NK-92 treated with Interleukin-12 subunit alpha and Interleukin-12 subunit beta, amount 100 ng/mL, for 24 hours (cell line): ENCODE data around the gene DOCK3.
A peak's percentile ranks its signal among the peaks of the same experiment; 100 is the strongest.
"Not testable (repeated sequence)": the region's sequence is repeated elsewhere in the genome, so short reads cannot be mapped to it uniquely, and the experiment has no call there.

Experiments used
- DNase-seq: peaks from one replicate; lab custom pipeline; 2025; lab: John Stamatoyannopoulos, UW

DOCK3 gene

DNA sequence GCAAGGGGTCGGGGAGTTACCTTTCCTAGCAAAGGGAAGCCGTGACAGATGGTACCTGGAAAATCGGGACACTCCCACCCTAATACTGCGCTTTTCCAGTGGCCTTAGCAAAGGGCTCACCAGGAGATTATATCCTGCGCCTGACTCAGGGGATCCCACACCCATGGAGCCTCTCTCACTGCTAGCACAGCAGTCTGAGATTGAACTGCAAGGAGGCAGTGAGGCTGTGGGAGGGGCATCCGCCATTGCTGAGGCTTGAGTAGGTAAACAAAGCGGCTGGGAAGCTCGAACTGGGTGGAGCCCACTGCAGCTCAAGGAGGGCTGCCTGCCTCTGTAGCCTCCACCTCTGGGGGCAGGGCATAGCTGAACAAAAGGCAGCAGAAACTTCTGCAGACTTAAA is 693.5 kb downstream of the DOCK3 start:
- not testable (repeated sequence) for DNase-seq

DNA sequence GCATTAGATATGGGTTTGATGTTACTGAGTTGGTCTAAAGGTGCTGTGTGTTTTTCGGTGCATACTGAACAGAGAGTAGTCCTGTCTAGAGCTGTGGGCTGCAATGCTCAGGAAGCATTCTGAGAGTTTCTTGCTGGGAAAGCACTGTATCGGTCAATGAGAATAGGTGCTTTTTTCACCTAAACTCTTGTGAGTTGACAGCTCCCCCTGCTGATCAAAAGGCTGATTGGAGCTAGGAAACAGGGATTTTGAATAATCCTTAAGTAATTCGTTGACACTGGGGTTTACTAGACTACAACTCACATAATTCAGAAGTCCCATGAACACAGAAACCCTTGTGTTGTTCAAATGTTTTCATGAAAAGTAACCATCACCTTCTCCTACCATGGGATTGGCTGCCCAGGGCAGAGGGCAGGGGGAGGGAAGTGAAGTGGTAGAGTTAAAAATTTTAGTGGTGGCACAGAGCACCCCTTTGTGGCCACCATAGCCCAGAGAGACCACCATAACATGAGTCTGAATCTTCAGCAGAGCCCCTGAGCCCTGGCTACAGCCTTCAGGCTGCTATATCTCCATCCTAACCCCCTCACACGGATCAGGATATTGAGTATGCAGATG is 697.3 kb downstream of the DOCK3 start:
- DNase-seq: no peak

DNA sequence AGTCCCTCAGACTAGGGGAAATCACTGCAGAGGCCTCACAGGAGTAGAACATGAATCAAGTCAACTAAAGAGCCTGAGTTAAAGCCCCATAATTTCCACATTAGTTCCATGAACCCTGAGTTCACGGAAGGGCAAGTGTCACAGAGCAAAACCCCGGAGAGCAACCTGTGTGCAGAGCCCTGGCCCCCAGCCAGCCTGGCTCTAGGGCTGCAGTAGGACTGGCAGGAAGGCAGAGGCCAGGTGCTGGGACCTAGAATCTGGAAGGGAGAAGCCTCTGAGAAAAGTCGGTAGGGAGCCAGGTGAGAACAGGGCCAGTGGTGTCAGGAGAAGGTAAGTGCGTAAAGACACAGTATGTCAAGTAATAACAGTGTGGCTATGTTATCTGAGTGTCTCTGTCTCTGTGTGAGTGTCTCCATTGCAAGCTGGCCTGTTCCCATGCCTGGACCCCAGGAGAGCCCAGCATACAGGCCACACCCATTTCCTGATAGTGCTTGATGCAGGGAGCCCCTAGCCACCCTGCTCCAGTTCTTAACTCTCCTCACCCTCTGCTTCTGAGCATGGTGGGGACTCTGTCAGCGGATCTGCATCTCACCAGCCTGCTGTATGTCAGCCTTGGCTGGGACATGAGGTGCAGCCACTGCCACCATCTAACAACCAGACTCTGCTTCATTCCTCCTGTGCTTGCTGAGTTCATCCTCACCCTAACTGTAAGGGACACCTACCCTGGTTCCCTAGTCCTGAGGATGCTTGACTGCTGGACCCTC is 699.1 kb downstream of the DOCK3 start:
- no peak for DNase-seq

DNA sequence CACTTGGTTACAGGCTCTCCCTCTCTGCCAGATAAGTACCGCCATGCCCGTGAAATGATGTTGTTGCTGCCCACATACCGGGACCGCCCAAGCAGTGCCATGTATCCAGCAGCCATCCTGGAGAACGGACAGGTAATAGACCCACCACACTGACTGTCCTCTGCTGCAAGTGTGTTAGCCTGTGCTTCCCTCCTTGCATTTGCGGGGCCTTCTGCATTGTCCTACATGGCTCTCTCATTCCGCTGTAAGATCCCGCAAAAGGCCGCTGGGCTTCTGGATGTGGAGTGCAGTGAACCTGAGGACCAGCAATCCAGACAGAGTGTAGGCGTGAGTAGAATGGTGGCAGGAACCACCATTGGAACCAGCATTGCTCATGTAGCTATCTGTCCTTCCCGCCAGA is 699.7 kb downstream of the DOCK3 start:
- no peak for DNase-seq

DNA sequence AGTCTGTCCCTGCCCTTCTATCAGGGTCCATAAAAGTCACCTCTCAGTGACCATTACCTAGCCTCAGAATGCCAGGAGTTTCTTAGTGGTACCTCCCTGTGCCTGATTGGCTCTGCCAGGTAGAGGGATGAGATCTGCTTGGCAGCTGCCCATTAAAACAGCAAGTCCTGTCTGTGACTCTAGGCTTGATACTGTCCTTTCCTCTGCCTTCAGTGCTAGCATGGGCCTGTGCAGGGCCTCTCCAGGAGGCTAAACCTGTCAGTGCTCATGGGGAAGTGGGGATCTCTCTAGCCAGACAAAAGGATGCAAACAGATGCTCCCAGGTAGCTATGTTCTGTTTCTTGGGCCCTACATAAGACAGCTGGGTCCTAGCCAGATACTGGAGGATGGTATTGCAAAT is 700.4 kb downstream of the DOCK3 start:
- DNase-seq: no peak

DNA sequence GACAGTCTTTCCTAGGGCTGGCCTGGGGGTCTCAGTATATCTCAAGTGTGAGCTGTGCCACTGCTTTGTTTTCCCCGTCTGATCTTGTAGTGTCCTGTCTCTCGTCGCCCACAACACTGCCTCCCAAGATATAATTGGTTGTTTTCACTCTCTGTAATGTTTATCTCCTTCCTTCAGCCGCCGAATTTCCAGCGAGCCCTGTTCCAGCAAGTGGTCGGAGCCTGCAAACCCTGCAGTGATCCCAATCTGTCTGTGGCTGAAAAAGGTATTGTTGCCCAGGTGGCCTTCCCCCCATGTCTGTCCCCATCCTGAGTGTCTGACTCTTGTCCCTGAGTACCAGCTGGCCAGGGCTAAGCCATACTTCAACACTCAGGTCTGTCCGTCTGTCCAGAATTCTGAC is 700.8 kb downstream of the DOCK3 start:
- no peak for DNase-seq

DNA sequence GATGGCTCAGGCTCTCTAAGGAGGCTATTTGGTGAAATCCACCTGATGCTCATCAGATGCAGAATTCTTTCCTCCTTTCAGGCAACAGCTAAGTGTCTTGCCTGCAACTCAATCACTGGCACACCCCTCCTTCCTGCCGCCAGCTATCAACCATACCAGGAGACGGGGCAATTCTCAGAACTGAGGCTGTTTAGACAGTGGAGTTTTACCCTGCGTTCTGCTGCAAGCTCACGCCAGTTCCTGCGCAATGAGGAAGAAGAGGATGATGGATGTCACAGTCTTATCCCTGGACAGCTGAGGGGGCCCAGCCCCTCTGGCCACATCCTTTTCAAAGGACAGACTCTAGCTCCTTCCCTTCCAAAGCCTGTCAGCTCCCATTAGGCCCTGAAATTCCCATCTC is 703.3 kb downstream of the DOCK3 start:
- DNase-seq: no peak

DNA sequence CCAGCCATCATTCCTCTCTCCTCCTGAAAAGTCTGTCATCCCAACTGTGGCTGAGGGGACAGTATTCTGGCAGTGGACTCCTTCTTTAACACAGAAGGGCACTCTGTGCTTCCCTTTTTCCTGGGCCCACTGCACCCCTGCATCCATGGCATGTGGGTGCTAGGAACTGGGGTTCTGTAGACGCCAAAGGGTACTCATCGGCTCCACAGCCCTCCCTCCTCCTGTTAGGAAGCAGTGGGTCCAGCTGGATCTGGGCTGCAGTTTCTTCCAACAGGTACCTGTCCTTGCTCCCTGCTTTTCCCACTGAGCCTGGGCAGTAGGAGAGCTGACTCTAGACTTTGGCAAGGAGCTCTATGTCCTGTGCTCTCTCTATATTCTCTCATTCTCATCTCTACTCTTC is 704.0 kb downstream of the DOCK3 start:
- no peak for DNase-seq

DNA sequence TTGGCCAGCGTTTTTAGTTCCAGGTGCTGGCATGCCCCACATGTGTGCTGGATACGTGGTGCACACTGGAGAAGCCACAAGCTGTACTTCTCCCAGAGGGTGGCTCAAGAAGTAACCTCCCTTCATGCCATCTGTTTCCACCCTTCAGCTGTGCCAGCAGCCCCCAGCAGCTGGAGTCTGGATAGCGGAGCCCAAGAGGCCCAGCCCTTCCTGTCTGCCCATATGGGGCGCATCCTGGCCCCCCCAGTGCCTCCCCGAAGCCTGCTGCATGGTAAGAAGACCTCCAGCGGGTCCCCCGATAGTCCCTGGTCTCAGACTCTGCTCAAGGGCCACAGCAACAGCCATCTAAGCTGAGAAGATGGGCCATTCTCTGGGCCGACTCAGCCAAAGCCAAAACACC is 704.6 kb downstream of the DOCK3 start:
- no peak for DNase-seq

DNA sequence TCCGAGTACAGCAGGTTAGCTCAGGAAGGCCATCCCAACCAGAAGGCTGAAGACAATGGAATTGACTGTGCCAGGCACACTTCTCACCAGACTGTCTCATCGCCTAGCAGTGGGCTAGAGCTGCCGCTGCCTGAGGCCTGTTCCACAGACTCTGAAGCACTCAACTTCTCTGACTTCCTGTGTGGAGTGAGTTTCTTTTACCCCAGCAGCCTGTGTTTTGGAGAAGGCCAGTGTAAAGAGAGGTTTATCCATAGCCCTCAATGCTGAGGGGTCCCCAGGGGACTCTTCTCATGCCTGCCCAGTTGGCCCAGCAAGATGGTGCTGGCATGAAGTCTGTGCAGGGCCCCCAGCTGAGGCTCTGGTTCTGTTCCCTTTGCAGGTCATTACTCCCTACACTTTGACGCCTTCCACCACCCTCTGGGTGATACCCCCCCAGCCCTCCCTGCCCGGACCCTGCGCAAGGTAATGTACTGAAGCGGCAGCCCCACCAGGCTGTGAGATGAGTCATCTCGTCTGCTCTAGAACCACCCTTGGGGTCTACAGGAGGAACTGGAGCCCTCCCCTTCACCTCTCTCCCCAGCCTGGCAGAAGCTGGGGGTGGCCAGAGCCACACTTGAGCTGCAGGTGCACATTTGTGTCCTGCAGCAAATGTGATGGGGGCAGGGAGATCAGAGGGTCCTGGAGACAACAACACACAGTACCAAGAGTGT is 705.2 kb downstream of the DOCK3 start:
- no peak for DNase-seq

DNA sequence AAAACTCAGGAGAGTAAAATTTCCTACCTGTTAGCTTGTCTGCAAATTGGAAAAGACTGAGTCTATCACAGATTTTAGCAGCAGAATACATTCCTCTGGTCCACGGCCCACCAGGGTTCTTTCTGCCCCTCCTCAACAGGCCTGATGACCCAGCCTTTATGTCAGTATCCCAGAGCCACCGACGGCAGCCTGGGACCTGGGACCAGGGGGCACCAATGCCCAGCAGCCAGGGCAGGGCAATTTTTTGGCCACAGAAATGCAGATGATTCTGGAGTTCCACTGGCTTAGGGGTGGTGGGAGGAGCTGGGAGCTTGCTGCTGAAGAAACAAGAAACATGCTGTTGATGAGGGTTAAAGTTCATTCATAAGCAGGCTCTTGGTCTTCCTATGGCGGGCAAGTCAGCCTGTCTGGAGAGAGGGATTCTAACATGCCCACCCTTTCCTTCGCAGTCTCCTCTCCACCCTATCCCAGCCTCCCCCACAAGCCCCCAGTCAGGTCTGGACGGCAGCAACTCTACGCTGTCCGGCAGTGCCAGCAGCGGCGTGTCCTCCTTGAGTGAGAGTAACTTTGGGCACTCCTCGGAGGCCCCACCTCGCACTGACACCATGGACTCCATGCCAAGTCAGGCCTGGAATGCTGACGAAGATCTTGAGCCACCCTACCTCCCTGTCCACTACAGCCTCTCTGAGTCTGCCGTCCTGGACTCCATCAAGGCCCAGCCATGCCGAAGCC is 706.0 kb downstream of the DOCK3 start:
- no peak for DNase-seq

DNA sequence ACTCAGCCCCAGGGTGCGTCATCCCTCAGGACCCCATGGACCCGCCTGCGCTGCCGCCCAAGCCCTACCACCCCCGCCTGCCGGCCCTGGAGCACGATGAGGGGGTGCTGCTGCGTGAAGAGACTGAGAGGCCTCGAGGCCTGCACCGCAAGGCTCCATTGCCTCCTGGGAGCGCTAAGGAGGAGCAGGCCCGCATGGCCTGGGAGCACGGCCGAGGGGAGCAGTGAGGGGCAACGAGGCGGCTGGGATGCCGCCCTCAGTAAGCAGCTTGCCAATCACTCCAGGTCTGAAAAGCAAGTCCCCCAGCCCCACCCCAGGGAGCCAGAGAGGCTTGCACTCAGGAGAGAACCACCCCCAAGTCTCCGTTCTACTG is 706.6 kb downstream of the DOCK3 start:
- no peak for DNase-seq

DNA sequence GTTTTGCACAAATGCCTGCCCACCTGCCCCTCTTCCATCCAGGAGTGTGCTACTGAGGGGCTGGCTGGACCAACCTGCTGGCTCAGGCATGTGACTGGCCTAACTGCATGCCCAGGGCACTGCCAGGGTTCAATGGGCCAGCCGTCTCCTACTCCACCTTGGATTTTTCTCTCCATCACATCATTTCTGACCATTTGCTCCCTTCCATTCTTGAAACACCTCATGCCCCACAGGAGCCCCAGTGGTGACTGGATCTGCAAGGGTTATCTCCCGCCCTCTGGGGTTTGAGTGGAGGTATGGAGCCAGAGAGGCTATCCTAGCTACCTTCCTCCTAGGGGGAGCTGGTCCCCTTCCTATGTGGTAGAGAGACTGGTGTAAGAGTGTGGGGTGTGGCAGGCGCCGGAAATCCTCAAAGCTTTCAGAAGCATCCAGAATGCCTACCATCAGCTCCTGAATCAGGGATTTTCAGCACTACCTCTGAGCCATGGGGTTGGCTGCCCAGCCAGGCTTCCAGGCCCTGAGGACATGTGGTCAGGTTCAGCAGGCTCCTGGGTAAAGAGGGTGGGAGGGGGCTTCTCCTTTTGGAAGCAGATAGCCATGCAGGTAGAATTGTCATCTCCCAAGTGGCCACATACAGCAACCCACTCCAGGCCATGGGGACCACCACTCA is 707.5 kb downstream of the DOCK3 start:
- DNase-seq: no peak

DNA sequence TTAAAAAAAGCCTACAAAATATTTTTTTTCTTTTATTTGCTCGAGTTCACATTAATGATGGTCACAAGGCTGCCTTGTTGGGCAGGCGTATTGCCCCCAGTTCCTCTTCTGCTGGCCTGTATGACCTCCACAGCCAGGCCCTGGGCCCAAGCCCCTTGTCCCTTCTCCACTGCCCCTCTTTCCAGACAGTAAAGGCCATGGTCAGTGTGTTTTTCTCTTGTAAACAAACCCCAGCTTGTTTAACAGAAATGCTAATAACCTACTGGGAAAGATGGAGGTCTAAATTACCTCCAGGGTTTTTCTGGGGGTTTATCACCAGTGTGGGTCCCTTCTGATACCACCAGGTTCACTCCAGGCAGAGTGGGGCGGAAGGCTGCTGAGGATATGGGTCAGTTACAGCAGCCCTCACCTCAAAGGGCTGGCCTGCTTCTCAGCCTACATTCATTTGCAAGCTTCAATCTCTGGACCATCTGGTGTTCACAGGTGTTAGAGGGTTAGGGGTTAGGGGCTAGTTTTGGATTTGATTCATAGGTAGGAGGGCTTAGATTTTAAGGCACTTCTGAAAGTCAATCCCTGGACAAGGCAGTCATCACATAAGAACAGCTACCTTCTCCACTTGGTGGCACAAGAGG is 708.3 kb downstream of the DOCK3 start:
- no peak for DNase-seq

DNA sequence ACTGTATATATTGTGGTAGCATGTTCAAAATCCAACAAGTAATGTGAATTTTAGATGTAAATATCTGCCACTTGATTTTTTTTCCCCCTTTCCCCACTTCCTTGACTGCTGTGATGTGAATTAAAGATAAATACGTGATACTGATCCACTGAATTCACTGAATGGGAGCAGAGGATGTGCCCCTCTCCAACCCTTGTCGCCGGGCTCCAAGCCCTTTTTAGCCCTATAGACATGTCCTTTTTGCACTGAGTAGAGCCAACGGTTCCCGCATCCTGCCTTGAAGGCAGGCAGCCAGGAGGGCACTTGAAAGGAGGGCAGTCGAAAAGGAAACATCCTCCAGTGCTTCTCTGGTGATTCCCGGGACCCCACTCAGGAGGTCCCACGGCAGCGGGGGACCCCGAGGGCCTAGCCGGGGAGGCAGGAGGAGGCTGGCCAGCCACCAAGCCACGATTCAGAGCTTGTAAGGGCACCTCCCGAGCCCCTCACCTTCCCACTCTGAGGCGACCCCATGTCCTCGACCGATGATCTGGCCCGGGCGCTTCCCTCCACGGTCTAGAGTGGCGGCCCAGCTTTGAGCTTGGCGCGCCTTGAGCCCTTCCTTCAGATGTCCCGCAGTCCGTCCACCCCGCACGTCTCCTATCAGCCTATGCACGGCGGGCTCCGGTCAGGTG is 709.5 kb downstream of the DOCK3 start:
- peak; percentile 52 for DNase-seq

DNA sequence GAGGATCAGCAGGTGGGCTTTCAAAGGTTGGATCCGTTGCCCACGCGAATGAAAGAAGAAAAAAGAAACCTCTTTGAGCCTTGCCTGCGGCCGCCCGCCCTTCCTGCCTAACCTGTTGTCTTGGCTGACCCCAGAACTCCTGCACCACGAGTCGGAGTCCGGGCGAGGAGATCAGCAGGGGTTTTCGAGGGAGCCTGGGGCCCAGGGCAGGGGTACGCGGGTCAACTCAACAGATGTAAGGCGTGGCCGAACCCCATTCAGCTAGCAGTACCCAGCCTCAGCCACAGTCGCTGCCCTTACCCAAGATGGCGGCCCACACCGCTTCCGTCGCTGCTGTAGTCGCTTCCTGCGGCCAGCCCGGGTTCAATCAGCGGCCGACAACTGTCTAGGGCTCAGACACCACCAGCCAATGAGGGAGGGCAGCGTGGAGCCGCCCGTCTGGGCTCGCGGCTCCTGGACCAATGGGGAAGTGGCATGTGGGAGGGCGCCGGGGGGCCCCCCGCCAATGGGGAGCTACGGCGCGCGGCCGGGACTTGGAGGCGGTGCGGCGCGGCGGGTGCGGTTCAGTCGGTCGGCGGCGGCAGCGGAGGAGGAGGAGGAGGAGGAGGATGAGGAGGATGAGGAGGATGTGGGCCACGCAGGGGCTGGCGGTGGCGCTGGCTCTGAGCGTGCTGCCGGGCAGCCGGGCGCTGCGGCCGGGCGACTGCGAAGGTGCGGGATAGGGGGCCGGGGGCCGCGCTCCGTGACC is 710.2 kb downstream of the DOCK3 start, which contains the start of gene MANF:
MANF (plus strand) TSS at position 566 of the 748 bp plus-strand sequence; CDS start at position 618, 52 bp downstream.
- peak; percentile 93 for DNase-seq

DNA sequence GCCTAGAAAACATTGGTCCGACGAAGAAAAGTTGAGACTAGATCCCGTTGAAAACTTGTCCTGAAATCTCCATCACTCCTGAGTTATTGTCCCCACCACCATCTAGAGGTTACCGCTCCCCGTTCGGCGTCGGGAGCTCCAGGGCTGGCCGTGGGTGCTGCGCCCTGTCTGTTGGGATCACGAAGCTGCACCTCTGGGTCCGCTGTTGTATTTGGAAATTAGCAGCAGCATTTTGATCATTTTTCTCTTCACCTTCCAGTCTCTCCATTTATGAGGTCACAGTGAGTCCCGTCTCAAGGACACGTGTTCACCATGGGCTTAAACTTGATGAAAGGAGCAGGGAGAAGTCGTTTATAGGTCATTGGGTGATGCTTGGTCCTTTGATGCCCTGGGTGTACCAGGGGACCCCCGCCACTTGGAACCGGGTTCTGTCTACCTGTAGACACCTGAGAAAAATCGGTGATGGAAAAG is 710.9 kb downstream of the DOCK3 start:
- no peak for DNase-seq

DNA sequence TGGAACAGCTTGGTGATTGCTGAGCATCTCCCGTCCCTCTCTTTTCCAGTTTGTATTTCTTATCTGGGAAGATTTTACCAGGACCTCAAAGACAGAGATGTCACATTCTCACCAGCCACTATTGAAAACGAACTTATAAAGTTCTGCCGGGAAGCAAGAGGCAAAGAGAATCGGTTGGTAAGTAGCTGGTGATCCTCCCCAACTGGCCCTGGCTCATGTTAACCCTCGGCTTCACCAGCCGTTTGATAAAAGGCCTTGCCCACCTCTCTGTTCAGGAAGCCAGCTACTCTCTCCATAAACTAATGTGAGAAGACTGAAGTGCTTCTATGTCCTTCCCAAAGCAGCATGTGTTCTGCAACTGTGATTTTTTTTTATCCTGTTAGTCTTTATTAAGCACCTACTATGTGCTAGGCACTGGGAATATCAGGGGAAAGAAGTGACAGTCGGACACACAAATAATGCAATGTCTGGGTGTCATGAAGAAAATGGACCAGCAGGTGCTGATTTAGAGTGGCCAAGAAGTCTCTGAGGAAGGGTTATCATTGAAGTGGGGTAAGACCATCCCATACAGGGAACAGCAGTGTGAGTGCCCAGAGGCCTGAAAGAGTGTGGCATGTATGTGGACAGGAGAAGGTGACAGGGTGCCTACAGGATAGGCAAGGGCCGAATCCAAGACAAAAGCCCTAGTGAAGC is 711.6 kb downstream of the DOCK3 start:
- DNase-seq: no peak

DNA sequence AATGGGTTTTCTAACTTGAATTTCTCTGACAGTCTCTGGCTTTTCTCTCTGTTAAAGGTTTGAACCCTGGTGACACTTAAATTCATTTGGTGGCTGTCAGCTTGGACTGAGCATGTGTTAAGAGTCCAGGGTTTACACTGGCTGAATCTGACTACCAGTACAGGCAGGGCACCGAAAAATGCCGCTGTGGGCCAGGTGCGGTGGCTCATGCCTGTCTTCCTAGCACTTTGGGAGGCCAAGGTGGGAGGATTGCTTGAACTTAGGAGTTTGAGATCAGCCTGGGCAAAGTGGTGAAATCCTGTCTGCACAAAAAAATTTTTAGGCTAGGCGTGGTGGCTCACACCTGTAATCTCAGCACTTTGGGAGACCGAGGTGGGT is 712.1 kb downstream of the DOCK3 start:
- DNase-seq: no peak
